ENCODE data around the gene KIF20B.

Gene KIF20B, protein sequence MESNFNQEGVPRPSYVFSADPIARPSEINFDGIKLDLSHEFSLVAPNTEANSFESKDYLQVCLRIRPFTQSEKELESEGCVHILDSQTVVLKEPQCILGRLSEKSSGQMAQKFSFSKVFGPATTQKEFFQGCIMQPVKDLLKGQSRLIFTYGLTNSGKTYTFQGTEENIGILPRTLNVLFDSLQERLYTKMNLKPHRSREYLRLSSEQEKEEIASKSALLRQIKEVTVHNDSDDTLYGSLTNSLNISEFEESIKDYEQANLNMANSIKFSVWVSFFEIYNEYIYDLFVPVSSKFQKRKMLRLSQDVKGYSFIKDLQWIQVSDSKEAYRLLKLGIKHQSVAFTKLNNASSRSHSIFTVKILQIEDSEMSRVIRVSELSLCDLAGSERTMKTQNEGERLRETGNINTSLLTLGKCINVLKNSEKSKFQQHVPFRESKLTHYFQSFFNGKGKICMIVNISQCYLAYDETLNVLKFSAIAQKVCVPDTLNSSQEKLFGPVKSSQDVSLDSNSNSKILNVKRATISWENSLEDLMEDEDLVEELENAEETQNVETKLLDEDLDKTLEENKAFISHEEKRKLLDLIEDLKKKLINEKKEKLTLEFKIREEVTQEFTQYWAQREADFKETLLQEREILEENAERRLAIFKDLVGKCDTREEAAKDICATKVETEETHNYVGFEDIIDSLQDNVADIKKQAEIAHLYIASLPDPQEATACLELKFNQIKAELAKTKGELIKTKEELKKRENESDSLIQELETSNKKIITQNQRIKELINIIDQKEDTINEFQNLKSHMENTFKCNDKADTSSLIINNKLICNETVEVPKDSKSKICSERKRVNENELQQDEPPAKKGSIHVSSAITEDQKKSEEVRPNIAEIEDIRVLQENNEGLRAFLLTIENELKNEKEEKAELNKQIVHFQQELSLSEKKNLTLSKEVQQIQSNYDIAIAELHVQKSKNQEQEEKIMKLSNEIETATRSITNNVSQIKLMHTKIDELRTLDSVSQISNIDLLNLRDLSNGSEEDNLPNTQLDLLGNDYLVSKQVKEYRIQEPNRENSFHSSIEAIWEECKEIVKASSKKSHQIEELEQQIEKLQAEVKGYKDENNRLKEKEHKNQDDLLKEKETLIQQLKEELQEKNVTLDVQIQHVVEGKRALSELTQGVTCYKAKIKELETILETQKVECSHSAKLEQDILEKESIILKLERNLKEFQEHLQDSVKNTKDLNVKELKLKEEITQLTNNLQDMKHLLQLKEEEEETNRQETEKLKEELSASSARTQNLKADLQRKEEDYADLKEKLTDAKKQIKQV (N-terminal part only)

DNA sequence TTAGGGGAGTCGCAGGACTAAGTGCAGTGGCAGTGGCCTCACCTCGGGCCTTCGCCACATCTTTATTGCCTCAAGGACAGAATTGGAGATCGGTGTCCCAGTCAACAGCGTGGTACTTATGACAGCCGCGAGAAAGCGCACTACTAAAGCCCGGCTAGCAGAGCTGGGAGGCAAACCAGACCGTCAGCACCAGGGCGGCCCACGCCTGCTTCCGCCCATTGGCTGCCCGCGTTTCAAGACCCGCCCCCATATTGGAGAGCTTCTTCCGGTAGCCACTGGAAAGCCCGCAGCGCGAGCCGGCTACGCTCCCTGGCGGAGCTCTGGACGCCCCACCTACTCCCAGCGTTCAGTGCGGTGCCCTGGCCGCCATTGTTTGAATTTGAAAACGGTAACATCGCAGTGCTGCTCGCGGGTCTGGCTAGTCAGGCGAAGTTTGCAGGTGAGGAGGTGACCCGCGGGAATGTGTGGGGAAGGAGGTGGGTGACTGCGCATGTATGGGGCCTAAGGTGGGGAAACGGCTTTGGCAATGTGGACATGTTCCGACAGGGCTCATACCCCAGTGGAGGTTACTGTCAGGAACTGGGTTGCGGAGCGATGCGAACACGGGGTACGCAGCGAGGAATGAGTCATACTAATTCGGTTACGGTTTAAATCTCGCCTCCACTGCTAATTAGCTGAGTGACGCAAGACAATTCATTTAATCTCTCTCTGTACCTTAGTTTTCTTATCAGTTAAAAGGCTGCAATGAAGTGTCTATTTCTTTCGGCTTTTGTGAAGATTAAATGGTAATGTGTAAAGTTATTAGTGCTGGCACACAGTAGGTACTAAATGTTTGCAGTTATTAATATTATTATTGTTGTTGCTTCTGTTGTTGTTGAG lies at the start of gene KIF20B:
Gene KIF20B (plus strand): TSS at position 349 of the 879 bp plus-strand sequence. CDS start 3,705 bp downstream, outside the sequence.
- DNase-seq (ENCODE audit: low read depth in 2 of 3, low spot score in 2 of 3), result peak; percentile 73 to 90 (median 79)

DNA sequence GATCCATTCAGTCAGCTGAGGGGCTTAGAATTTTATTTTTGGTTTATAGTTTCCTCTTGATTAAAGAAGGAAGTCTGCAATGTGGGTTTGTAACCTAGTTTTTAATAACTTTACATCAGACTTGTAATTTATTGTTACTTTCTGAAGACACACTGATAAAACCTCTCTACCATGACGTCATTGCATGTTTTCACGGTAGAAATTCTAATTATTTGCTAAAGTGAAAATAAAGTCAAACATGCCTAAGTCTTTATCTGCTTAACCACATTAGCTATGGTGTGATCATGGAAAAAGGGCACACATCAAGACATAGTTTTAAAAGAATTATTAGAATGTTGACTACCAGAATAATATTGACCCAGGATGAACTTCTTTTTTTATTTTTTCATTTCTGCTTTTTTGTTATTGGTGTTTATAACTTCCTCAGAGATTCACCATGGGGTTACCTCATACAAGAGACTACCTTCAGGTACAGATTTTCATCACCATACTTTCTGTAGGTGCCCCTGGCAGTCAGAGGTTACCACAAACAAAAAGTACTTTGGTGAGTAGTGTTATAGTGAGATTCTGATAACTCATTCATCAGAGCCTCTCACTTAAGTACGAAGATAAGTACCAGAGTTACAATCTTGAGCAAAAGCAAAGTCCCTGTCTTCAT lies 49.3 kb upstream of the KIF20B start:
- no peak for DNase-seq (ENCODE audit: low read depth in 2 of 3, low spot score in 2 of 3)

DNA sequence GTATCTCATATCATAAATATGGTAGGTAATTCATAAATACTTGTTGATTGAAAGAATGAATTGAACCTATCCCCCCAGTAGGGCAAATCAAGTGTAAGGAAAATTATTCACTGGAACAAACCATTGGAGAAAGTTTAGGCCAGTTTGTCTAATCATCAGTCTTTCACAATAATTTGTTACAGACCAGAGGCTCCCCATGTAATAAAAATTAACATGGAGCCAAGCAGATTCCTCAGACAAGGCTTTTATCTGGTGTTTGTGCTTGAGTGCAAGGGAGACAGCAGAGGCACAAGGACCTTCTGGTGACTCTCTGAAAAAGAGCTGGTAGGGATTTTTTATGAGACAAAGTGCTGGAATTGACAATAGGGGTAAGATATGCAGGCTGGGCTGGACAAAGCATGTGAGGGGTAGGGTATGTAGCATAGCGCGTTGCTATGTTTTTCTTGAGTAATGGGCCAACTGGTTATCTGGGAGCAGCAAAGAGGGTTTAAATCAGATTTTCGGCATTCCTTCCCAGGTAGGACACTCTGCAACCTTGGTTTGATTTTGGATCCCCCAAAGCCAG lies 48.5 kb upstream of the KIF20B start:
- no peak for DNase-seq (ENCODE audit: low read depth in 2 of 3, low spot score in 2 of 3)

DNA sequence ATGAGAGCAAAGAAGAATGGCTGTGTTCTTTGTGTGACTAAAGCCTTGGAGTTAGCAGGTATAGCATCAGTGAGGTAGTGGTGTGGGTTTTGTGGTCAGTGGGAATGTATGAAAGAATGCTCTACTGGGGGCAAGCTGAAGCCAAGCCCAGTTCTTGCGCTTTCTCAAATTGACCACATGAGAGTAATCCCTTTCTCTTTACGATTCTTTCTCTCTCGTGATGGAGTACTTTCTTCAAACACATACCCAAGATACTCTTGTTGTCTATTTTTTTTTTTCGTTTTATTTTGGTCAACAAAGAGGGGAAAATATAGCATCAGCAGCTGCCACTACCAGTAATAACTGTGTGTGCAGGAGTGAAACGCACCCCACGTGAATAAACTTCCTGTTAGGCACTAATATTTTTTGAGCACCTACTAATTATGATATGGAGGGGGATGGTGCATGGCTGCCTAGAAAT lies 48.0 kb upstream of the KIF20B start:
- DNase-seq (ENCODE audit: low read depth in 2 of 3, low spot score in 2 of 3), result no peak

DNA sequence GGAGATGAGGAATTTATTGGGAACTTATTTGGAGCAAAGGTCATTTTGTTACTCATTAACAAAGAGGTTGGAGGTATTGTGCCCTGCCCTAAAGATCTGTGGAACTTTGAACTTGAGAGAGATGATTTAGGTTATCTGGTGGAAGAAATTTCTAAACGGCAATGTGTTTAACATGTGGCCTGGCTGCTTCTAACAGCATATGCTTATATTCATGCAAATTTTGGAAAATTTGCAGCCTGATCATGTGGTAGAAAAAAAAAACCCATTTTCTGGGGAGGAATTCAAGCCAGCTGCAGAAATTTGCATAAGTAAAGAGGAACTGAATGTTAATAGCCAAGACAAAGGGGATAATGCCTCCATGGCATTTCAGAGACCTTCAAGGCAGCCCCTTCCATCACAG lies 45.7 kb upstream of the KIF20B start:
- DNase-seq (ENCODE audit: low read depth in 2 of 3, low spot score in 2 of 3), result no peak

DNA sequence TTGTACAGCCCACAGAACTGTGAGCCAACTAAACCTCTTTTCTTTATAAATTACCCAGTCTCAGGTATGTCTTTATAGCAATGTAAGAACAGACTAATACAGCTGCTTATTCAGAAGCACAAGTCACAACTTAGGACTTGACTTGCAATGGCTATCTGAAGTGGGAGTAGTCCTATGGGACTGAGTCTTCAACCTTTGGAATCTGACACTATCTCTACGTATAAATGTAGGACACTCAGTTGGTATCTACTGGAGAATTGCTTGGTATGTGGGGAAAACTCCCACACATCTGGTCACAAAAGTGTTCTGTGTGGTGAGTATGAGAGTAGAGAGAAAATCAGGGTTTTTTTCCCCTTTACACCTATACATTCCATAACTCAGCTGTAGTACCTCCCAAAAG lies 44.1 kb upstream of the KIF20B start:
- DNase-seq (ENCODE audit: low read depth in 2 of 3, low spot score in 2 of 3), result no peak

DNA sequence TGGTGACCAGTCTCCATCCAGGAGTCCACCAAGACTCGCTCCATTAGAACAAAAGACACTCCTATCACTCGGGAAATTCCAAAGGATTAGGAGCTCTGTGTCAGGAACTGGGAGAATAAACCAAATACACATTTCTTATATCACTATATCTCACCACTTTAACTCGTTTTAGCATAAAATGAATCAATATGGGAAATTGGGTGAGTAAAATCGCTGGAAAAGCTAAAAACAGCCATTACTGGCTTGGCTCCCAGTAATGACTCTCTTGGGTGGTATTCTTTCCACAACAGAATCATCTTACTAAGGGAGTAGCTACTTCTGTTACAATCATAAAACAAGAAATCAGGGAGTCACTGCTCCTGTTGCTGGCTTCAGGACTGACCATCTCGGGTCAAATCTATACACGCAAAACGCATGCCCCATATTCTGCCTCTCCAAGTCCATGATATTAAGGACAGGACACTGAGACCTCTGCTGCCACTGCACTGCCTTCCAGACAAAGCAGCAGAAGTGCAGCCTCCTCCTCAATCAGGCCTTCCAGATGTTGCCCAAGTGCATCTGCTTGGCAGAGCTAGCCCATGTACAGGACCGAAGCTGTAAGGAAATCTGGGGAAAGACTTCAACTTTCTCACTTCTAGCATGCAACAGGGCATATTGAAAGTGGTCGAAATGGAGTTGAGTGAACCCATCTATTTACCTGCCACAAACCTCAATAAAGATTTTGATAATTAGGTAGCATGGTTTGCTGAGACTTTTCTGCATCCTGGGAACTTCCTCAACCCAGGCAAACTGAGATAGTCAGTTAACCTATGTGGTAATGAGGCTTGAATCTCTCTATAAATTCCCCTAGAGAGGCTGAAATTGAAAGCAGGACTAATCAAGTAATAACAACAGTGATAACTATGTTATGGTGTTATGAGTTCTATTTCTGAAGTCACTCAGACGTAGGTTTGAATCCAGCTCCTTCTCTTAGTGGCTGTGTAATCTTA lies 42.0 kb upstream of the KIF20B start:
- DNase-seq (ENCODE audit: low read depth in 2 of 3, low spot score in 2 of 3), result no peak

DNA sequence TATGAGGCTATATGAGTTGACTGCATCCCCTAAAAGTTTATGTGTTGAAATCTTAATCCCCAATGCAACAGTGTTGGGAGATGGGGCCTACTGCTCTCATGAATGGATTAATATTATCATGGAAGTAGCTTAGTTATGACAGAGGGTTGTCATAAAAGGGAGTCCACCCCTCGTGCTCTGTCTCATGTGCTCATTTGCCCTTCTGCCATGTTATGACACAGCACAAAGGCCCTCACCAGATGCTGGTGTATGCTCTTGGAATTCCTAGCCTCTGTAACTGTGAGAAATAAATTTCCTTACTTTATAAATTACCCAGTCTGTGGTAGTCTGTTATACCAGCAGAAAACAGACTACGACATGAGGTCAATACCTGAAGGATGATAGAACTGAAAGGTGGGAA lies 38.8 kb upstream of the KIF20B start:
- no peak for DNase-seq (ENCODE audit: low read depth in 2 of 3, low spot score in 2 of 3)

DNA sequence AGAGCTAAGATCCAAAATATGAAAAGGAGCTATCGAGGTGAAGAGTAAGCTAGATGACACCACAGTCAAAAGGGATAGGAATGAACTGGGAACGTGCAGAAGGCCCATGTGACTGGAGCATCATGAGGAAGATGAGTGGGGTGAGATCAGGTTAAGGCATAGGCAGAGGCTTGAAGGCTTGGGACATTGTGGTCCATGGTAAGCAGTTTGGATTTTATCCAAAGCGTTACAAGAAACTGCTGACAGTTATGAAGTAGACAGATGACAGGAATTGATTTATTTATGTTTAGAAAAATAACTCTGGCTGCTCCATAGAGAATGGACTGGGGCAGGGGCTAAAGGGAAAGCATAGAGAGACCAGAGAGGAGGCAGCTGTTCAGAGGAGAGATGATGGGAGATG lies 38.2 kb upstream of the KIF20B start:
- DNase-seq (ENCODE audit: low read depth in 2 of 3, low spot score in 2 of 3), result no peak

DNA sequence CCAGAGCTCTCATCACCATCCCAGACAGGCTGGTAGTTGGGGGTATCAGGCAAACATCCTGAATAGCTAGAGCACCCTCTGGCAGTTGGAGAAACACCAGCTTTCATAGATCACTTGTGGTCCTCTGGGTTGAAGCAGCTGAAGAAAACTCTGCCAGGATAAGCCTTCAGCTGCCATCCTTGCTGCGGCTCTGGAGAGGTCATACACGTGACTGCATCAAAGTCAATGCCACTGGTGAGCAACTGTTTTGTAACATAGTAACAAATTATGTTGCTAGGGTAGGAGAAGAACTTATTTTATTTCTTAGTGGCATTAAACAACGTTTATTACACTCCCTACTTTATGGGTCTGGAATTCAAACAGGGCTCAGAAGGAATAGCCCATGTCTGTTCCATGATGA lies 37.2 kb upstream of the KIF20B start:
- DNase-seq (ENCODE audit: low read depth in 2 of 3, low spot score in 2 of 3), result no peak

DNA sequence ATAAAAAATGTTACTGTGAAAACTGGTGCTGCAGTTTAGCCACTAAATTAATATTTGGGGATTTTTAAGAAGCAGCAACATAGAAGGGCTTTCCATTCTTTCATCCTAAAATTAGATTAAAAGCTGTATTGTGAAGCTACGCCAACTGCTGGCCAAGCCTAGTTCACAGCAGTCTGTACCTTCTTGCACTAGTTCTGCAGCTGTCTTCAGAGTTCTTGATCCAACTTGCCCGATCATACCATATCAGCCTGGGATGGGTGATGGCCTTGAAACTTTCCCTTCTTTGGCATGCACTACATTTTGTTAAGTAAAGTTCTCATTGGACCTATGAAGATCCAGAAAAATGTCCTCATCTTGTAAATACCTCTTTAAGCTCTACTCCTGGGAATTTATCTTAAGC lies 36.1 kb upstream of the KIF20B start:
- no peak for DNase-seq (ENCODE audit: low read depth in 2 of 3, low spot score in 2 of 3)

DNA sequence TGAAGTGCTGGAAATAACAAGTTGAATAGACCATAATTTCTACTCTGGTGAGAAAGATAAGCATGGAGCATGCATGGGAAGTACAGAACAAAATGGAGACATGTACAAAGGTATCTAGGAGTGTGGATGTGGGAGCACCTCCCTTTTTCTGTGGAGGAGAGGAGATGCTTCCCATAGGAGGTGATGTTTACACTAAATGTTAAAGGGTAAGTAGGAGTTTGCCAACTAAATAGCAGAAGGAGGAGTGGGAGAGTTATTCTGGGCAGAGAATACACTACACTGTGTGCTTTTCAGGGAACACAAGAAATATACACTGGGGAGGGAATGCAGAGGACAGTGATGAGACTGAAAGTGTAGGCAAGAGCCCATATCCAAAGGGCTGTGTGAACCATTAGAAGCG lies 35.3 kb upstream of the KIF20B start:
- no peak for DNase-seq (ENCODE audit: low read depth in 2 of 3, low spot score in 2 of 3)

DNA sequence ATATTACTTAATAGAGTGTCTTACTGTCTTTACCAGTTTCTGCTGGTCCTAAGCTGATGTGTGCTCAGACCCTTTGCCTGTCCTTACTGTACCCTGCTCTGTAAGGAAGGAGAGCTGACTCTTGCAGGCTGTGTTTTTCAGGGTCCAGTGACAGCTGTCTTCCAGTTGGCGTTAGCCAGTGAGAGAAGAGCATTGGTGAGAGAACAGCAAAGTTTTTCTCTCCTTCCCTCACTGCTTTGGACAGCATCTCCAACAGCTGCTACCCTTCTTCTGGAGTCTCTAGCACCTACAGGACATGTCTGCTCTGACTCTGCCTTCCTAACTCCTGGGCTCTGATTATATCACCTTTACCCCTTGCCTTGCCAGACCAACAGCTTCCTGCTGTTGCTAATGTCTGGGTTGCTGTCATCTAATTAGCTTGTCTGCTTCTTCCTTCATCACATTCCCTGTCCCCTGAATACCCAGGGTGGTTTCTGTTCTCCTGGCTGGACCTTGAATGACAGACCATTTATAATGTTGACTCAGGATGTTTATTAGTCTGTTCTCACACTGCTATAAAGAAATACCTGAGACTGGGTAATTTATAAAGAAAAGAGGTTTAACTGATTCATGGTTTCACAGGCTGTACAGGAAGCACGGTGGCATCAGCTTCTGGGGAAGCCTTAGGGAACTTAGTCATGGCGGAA lies 32.9 kb upstream of the KIF20B start:
- no peak for DNase-seq (ENCODE audit: low read depth in 2 of 3, low spot score in 2 of 3)

DNA sequence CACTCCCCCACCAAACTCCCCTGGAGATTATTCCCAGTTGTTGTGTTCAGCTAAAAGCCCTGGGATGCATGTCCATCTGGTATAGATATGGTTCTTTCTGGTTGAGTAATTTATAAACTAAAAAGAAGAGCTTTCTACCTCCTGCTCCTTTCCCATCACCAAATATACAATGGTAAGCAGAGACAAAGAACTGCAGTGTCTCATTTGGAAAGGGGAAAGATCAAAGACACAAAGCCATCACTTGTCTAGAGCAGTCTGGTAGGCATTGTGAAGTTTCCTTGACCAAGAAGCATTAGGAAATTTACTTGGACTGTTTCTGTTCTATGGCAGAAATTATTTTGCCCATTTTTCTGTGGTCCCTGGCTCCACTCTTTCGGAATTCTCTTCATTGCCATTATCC lies 31.4 kb upstream of the KIF20B start:
- no peak for DNase-seq (ENCODE audit: low read depth in 2 of 3, low spot score in 2 of 3)

DNA sequence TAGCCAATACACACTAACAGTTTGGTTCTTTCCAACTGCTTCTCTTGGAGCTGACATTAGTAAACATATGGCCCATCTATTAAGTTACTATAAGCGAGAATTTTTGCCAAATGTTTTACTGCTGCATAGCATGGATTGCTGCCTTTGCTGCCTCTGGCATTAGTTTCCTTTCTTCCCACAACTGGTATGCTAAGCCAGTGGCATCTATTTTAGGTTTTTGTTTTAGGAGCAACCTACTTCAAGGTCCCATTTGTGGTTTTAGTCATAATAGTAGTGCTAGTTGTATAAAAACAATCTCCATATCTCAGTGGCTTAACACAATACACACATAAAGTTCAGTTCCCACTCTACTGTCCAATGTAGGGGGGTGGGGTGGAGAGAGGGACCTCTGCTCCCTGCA lies 30.5 kb upstream of the KIF20B start:
- DNase-seq (ENCODE audit: low read depth in 2 of 3, low spot score in 2 of 3), result no peak

DNA sequence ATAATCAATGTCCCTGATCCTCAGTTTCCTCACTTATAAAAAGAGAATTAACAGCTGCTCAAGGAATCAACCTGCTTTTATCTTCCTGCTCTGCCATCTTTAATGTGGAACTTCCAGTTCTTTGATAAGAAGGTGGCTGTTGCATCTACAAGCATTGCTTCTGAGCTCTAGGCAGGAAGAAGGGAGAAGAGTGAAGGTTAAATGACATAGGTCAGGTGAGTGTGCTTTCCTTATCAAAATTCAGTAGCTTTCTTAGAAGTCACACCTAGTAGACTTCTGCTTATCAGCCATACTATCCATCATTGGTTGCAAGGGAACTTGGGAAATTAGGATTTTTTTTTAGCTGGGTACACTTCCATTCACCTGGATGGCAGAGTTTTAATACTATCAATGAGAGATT lies 24.0 kb upstream of the KIF20B start:
- no peak for DNase-seq (ENCODE audit: low read depth in 2 of 3, low spot score in 2 of 3)

DNA sequence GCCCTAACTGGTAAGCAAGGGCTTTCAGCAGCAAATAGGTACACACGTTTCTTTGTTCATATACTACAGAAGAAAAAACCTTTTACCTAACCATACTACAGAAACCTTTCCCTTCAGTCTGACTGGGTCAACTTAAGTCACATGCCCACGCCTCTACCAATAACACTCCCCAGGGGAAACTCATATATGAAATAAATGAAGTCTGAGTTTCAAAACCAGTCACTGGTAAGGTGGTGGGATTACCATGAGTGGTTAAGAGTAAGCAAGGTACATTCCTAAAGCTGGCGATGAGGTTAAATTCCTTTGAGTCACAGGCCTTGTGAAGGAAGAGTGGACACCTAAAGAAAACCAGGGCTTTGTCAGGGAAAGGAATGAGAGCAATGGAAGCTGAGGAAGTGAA lies 21.4 kb upstream of the KIF20B start:
- no peak for DNase-seq (ENCODE audit: low read depth in 2 of 3, low spot score in 2 of 3)

DNA sequence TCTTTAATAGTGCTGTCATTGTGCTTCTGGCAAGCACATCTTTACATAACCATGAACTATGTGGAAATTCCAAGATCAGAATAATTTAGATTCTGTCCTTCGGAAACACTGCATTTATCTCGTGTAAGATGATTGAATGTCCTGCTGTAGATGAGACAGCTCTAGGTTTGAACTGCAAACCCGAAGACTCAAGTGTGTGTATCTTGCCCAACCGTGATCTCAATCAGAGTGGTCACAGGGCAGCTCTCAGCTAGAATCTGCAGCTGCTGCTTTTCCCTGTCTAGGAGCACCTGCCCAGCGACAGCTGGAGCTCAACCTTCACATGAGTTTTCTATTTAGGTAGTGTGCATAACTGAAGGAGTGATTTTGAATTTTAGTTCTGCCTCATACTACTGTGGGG lies 17.5 kb upstream of the KIF20B start:
- no peak for DNase-seq (ENCODE audit: low read depth in 2 of 3, low spot score in 2 of 3)
